GM15510 (cell line): Measurements from ENCODE around the gene PLEKHA7.

Experiments used
- POLR2A ChIP-seq: IDR thresholded peaks from 3 replicates; pipeline ENCODE4 v1.6.1; 2011; ENCODE audit warnings: borderline replicate concordance; ENCODE audit not compliant: insufficient read length; ENCODE audit errors: extremely low read depth

PLEKHA7 gene

GRCh38 chr11:16920559-16920958, 93.7 kb downstream of the PLEKHA7 start:
- no peak for TF ChIP-seq POLR2A

- TF ChIP-seq POLR2A = no peak
Observed at GRCh38 chr11:16917941-16918340, 96.3 kb downstream of the PLEKHA7 start.

- TF ChIP-seq POLR2A = no peak
Observed at GRCh38 chr11:16912692-16913111, 101.5 kb downstream of the PLEKHA7 start.

- TF ChIP-seq POLR2A = no peak
Observed at GRCh38 chr11:16911658-16912057, 102.6 kb downstream of the PLEKHA7 start.

GRCh38 chr11:16911186-16911585, 103.0 kb downstream of the PLEKHA7 start:
- TF ChIP-seq POLR2A = no peak

GRCh38 chr11:16909359-16910035, 104.7 kb downstream of the PLEKHA7 start:
- TF ChIP-seq POLR2A = no peak

GRCh38 chr11:16905375-16905774, 108.8 kb downstream of the PLEKHA7 start:
- TF ChIP-seq POLR2A = no peak

GRCh38 chr11:16902781-16903378, 111.3 kb downstream of the PLEKHA7 start:
- TF ChIP-seq POLR2A = no peak

GRCh38 chr11:16902182-16902581, 112.0 kb downstream of the PLEKHA7 start:
- TF ChIP-seq POLR2A = no peak

- TF ChIP-seq POLR2A = no peak
Observed at GRCh38 chr11:16900491-16900890, 113.7 kb downstream of the PLEKHA7 start.

- no peak for TF ChIP-seq POLR2A
Observed at GRCh38 chr11:16899708-16900303, 114.4 kb downstream of the PLEKHA7 start.

GRCh38 chr11:16898274-16898985, 115.8 kb downstream of the PLEKHA7 start:
- TF ChIP-seq POLR2A = no peak

GRCh38 chr11:16897470-16898061, 116.6 kb downstream of the PLEKHA7 start:
- no peak for TF ChIP-seq POLR2A

GRCh38 chr11:16896729-16897469, 117.3 kb downstream of the PLEKHA7 start:
- TF ChIP-seq POLR2A = no peak

GRCh38 chr11:16895306-16895705, 118.9 kb downstream of the PLEKHA7 start:
- TF ChIP-seq POLR2A = no peak

- no peak for TF ChIP-seq POLR2A
Observed at GRCh38 chr11:16893456-16894066, 120.7 kb downstream of the PLEKHA7 start.
